WI38 (cell line): ENCODE data around the gene CRY2.

Experiments
- H3K4me3 ChIP-seq: 2 replicates; pipeline ENCODE4 v1.5.1; 2011; ENCODE audit warnings: low read depth, mild to moderate bottlenecking, control low read depth, low read length
- CTCF ChIP-seq: IDR thresholded peaks from 2 replicates; pipeline ENCODE4 v1.5.1; 2012; ENCODE audit warnings: low read depth, mild to moderate bottlenecking, control low read depth, low read length

CRY2 gene

GRCh38 chr11:45930951-45931570, 83.8 kb downstream of the CRY2 start:
- no peak for TF ChIP-seq CTCF
- H3K4me3 ChIP-seq, result no peak overlapping the region

GRCh38 chr11:45931739-45932138, 84.5 kb downstream of the CRY2 start:
- TF ChIP-seq CTCF, result no peak
- no peak overlapping the region for H3K4me3 ChIP-seq

DNA sequence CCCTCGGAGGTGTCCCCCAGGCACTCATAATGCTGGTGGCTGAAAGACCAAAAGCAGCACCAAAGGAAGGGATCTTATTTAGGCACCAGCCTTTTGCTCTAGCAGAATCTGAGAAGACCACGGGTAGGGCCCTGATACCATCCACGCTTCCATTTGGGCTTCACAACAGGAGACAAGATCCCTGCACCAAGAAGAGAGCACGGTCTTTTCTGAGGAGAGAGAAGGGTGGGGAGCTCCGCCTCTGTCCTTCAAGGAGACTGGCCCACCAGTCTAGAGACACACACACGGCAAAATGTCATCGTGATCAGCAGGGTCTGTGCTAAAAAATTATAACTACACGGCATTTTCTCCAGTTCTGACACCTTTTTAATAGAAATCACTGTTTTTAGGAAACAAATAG, 84.9 kb downstream of the CRY2 start:
- TF ChIP-seq CTCF, result no peak
- H3K4me3 ChIP-seq, result no peak overlapping the region
